Caco-2 (cell line): Measurements from ENCODE around the gene ZDHHC14. TPM values are rescaled to one million over a fixed set of nuclear protein-coding genes. Genes with fewer than 3 reads are reported as not detected.
A peak's percentile ranks its signal among the peaks of the same experiment; 100 is the strongest.

Experiments
- BruUV-seq: library from RNA; stranded (reverse); fragments of 400-500 nt; replicated peaks from 2 replicates; lab custom pipeline; 2021; lab: Mats Ljungman, UMichigan
- CTCF ChIA-PET: fragments of 300-600 bp; sonication (Branson Sonifier 250); formaldehyde crosslinking; loops from one replicate; lab custom pipeline; 2022; ENCODE audit warnings: antibody characterized with exemption; lab: Charles Lee
- POLR2A ChIA-PET: fragments of 300-600 bp; sonication (Branson Sonifier 250); formaldehyde crosslinking; loops from one replicate; lab custom pipeline; 2022; ENCODE audit warnings: antibody characterized with exemption; lab: Charles Lee
- DNase-seq, 2 experiments: peaks; one replicate each; pipeline versions ENCODE4 v3.0.0 to v3.0.0-alpha.2; 2020 to 2022
- H3K27me3 ChIP-seq: replicated peaks from 2 replicates; pipeline ENCODE4 v1.6.0; 2011; ENCODE audit warnings: low read length; ENCODE audit not compliant: control insufficient read depth, insufficient read depth
- H3K36me3 ChIP-seq: 2 replicates; pipeline ENCODE4 v1.5.1; 2011; ENCODE audit warnings: low read length; ENCODE audit not compliant: control insufficient read depth, insufficient read depth
- H3K4me1 ChIP-seq: fragments of 250-450 bp; sonication (Bioruptor Pico); 2 replicates; pipeline ENCODE4 v1.5.1; 2020; ENCODE audit warnings: mild to moderate bottlenecking
- H3K4me3 ChIP-seq: 2 replicates; pipeline ENCODE4 v1.5.1; 2011; ENCODE audit warnings: low read depth, mild to moderate bottlenecking, control low read depth, low read length
- H3K9me3 ChIP-seq: fragments of 250-450 bp; sonication (Bioruptor Pico); 2 replicates; pipeline ENCODE4 v1.5.1; 2020; ENCODE audit warnings: mild to moderate bottlenecking, moderate library complexity
- H3K27ac Mint-ChIP-seq: one replicate; pipeline ENCODE4 v1.8.0; 2022; ENCODE audit warnings: mixed read lengths; ENCODE audit not compliant: unreplicated experiment
- H3K27me3 Mint-ChIP-seq: one replicate; pipeline ENCODE4 v1.8.0; 2022; ENCODE audit warnings: mixed read lengths; ENCODE audit not compliant: insufficient read depth, unreplicated experiment
- H3K36me3 Mint-ChIP-seq: one replicate; pipeline ENCODE4 v1.8.0; 2022; ENCODE audit warnings: mild to moderate bottlenecking, mixed read lengths; ENCODE audit not compliant: insufficient read depth, unreplicated experiment
- H3K4me1 Mint-ChIP-seq: one replicate; pipeline ENCODE4 v1.8.0; 2022; ENCODE audit warnings: low read depth, mixed read lengths; ENCODE audit not compliant: unreplicated experiment
- H3K4me3 Mint-ChIP-seq: one replicate; pipeline ENCODE4 v1.8.0; 2022; ENCODE audit warnings: mild to moderate bottlenecking, moderate library complexity, mixed read lengths; ENCODE audit not compliant: unreplicated experiment
- H3K9me3 Mint-ChIP-seq: one replicate; pipeline ENCODE4 v1.8.0; 2022; ENCODE audit warnings: mixed read lengths; ENCODE audit not compliant: unreplicated experiment
- intact Hi-C: fragments of 100-400 bp; cut with micrococcal nuclease; formaldehyde crosslinking; loops from one replicate; pipeline ENCODE4 v1.10.0; 2022; ENCODE audit not compliant: unreplicated experiment
- total RNA-seq: library from RNA; stranded (reverse); gene quantifications from 2 replicates; pipeline ENCODE4 v1.2.3, GENCODE V29; 2022
- TF ChIP-seq, protein P1 (sequence below), 2 experiments: fragments of 200-600 bp in 1 of 2; IDR thresholded peaks; 1 replicate in 1 of 2; 2 replicates in 1 of 2; pipeline versions ENCODE4 v1.5.1 to v1.8.0; 2011 to 2022; ENCODE audit warnings: antibody characterized with exemption in 1 of 2, control low read depth in 1 of 2, inconsistent platforms in 1 of 2, low read depth in 1 of 2, low read length in 1 of 2, mild to moderate bottlenecking in 1 of 2, moderate library complexity in 1 of 2; ENCODE audit not compliant: insufficient read depth in 1 of 2, severe bottlenecking in 1 of 2, unreplicated experiment in 1 of 2

ZDHHC14 gene
- total RNA-seq, 1 experiment from 2014 or later, result 22.1 TPM

DNA sequence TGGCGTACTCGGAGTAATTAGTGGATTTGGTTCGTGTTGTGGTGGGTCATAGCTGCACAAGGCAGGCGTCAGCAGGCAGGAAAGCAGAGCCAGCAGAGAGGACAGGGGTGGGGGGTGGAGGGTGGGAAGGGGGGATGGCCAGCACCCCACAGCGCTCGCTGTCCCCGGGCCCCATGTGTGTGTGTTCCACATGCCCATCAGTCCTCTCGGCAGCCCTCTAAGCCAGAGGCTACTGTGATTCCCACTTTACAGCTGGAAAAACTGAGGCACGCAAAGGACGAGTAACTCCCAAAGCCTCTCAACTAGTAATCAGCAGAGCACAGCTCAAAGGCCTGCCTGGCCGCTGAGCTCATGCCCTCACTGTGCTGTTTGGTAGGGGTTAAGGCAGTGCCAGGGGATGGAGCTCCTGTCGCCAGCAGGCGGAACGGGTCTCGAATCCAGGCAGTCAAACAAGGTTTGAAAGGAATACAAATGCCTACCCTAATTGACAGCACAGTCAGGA is 175.2 kb downstream of the ZDHHC14 start:
- no peaks in the 10 kb centered on the region for H3K36me3 ChIP-seq
- Mint-ChIP-seq H3K4me1 (peaks cover 29% of the 10 kb centered on the region), H3K4me3 (no peak overlapping the region), H3K36me3 (peaks cover 28% of the 10 kb centered on the region), H3K27ac (peak overlapping the region; percentile 81), H3K9me3 (no peaks in the 10 kb centered on the region), H3K27me3 (no peaks in the 10 kb centered on the region)
- TF ChIP-seq, protein P1, sequence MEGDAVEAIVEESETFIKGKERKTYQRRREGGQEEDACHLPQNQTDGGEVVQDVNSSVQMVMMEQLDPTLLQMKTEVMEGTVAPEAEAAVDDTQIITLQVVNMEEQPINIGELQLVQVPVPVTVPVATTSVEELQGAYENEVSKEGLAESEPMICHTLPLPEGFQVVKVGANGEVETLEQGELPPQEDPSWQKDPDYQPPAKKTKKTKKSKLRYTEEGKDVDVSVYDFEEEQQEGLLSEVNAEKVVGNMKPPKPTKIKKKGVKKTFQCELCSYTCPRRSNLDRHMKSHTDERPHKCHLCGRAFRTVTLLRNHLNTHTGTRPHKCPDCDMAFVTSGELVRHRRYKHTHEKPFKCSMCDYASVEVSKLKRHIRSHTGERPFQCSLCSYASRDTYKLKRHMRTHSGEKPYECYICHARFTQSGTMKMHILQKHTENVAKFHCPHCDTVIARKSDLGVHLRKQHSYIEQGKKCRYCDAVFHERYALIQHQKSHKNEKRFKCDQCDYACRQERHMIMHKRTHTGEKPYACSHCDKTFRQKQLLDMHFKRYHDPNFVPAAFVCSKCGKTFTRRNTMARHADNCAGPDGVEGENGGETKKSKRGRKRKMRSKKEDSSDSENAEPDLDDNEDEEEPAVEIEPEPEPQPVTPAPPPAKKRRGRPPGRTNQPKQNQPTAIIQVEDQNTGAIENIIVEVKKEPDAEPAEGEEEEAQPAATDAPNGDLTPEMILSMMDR (IDR thresholded peaks at IDR 0.05; ENCODE audit: insufficient read depth in 1 of 2, low read depth in 1 of 2, low read length in 1 of 2, severe bottlenecking in 1 of 2, unreplicated experiment in 1 of 2), result no peak
- intact Hi-C loops, result no loop called here
- DNase-seq, result no peak
- H3K4me1 ChIP-seq, result peaks cover 9% of the 10 kb centered on the region
- no TSS peak for BruUV-seq
- ChIA-PET CTCF (no interaction called here), POLR2A (no interaction called here)
- H3K4me3 ChIP-seq, result no peak overlapping the region
- no peaks in the 10 kb centered on the region for H3K27me3 ChIP-seq
- H3K9me3 ChIP-seq, result no peaks in the 10 kb centered on the region

DNA sequence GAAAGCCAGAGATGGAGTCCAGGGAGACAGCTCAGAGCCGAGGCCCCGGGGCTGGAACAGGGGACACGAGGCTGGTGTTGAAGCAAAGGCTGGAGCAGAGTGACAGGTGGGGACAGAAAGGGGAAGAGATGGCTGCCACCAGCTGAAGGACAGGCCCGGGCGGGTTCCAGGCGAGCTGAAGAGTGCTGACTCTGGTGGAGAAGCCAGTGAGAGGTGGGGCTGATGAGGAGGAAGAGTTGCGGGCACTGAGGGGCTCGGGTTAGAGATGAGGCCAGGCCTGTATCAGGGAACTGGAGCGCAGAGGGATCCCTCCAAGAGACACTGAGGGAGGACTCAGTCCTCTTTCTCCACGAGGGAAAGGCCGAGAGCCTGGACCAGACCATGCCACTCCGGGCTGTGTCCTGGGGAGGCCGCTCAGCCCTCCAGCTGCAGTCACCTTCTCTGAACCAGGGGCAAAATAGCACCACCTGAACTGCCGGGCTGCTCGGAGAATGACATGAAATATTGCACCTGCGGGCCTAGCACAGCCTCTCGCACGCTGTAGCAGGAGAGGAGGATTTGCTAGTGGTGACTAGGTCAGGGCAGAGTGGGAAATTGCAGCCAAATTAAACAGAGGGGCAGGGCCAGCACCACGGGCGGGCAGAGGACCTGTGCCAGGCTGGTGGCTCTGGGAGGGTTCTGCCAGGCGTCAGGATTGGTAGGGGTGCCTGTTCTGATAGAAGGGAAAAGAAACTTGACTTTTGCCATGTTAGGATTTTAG is 175.9 kb downstream of the ZDHHC14 start:
- H3K27me3 Mint-ChIP-seq, result no peaks in the 10 kb centered on the region
- peaks cover 26% of the 10 kb centered on the region for H3K36me3 Mint-ChIP-seq
- no TSS peak for BruUV-seq
- H3K9me3 Mint-ChIP-seq, result no peaks in the 10 kb centered on the region
- Histone ChIP-seq H3K4me1 (peaks cover 9% of the 10 kb centered on the region), H3K4me3 (no peak overlapping the region), H3K27me3 (no peaks in the 10 kb centered on the region), H3K9me3 (no peaks in the 10 kb centered on the region), H3K36me3 (no peaks in the 10 kb centered on the region)
- peak overlapping the region; percentile 81 for H3K27ac Mint-ChIP-seq
- TF ChIP-seq, protein P1 (IDR thresholded peaks at IDR 0.05; ENCODE audit: insufficient read depth in 1 of 2, low read depth in 1 of 2, low read length in 1 of 2, severe bottlenecking in 1 of 2, unreplicated experiment in 1 of 2), result no peak
- ChIA-PET CTCF (no interaction called here), POLR2A (no interaction called here)
- DNase-seq, result no peak
- H3K4me1 Mint-ChIP-seq, result peaks cover 27% of the 10 kb centered on the region
- H3K4me3 Mint-ChIP-seq, result no peak overlapping the region
- intact Hi-C loops, result no loop called here

DNA sequence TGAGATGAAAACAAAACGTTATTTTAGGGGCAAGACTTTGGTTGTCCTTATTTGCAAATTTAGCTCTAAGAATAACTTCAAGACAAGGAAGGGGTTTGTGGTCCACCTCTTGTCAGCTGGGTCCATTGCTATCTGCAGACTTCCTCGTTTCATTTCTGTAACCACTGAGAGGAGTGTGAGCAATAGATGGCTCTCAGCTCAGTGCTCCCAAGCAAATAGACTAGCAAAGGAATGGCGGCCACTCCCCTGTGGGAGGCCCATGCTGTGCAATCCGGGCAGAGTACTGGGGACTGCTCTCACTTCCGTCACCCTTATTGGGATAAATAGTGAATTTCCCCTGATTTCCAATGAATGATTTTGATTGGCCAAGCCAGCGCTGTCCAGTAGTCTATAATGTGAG is 176.6 kb downstream of the ZDHHC14 start:
- intact Hi-C loops, result no loop called here
- Mint-ChIP-seq H3K27me3 (no peaks in the 10 kb centered on the region), H3K4me1 (peaks cover 22% of the 10 kb centered on the region), H3K9me3 (no peaks in the 10 kb centered on the region), H3K36me3 (peaks cover 22% of the 10 kb centered on the region), H3K4me3 (no peak overlapping the region), H3K27ac (no peak overlapping the region)
- no peak for DNase-seq
- H3K27me3 ChIP-seq, result no peaks in the 10 kb centered on the region
- H3K4me1 ChIP-seq, result peaks cover 9% of the 10 kb centered on the region
- no peaks in the 10 kb centered on the region for H3K36me3 ChIP-seq
- no peak overlapping the region for H3K4me3 ChIP-seq
- POLR2A ChIA-PET, result no interaction called here
- no peaks in the 10 kb centered on the region for H3K9me3 ChIP-seq
- BruUV-seq, result no TSS peak
- TF ChIP-seq, protein P1 (IDR thresholded peaks at IDR 0.05; ENCODE audit: insufficient read depth in 1 of 2, low read depth in 1 of 2, low read length in 1 of 2, severe bottlenecking in 1 of 2, unreplicated experiment in 1 of 2), result no peak
- CTCF ChIA-PET, result no interaction called here
